Skin of body (tissue), 2 donors: ENCODE data around the gene NLRP8. TPM values are rescaled to one million over a fixed set of nuclear protein-coding genes. Genes with fewer than 3 reads are reported as not detected.
"Not testable (repeated sequence)": the region's sequence is repeated elsewhere in the genome, so short reads cannot be mapped to it uniquely, and the experiment has no call there.

Source experiments
- DNase-seq: peaks from one replicate; lab custom pipeline; 2025; lab: John Stamatoyannopoulos, UW
- total RNA-seq: library from RNA; depleted of rRNA; stranded (reverse); fragments of >200 nt; gene quantifications from one replicate; pipeline ENCODE4 v1.2.3, GENCODE V29; 2014

The NLRP8 gene
- total RNA-seq, 1 donor from 2014 or later = not detected

GRCh38 chr19:55973982-55974381, 26.4 kb downstream of the NLRP8 start:
- DNase-seq = no peak

GRCh38 chr19:55980415-55980814, 32.8 kb downstream of the NLRP8 start:
- no peak for DNase-seq

- DNase-seq = no peak
Measured at GRCh38 chr19:55985254-55985653, 37.6 kb downstream of the NLRP8 start.

GRCh38 chr19:55986487-55986886, 38.9 kb downstream of the NLRP8 start, which contains the start of gene NLRP5:
NLRP5 (plus strand) TSS chr19:55986775.
- DNase-seq = no peak

- DNase-seq = no peak
Measured at GRCh38 chr19:55990831-55991230, 43.2 kb downstream of the NLRP8 start.

DNA sequence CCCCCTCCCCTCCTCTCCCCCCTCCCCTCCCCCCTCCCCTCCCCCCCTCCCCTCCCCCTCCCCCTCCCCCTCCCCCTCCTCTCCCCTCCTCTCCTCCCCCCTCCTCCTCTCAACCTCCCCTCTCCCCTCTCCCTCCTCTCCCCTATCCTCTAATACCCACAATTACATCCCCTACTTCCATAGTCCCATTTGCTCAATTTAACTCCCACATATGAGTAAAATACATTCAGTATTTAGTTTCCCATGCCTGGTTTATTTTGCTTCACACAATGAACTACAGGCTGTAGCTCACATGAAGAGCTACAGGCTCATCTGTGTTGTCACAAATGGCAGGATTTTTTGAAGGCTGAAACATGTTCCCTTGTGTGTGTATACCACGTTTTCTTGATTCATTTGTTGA, 45.9 kb downstream of the NLRP8 start:
- DNase-seq = no peak

DNA sequence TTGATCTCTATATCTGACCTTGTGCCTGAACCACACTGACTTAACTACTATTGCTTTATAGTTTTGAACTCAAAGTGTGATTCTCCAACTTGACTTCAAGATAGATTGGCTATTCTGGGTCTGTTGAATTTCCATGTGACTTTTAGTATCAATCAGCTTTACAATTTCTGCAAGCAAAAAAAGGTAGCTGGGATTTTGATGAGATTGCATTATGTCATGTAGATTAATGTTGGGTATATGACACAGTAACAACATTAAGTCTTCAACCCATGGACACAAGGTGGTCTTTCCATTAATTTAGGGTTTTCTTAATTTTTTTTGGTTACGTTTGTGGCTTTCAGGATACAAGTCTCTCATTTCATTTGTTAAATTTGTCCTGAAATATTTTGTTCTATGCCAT, 67.1 kb downstream of the NLRP8 start:
- DNase-seq = no peak

DNA sequence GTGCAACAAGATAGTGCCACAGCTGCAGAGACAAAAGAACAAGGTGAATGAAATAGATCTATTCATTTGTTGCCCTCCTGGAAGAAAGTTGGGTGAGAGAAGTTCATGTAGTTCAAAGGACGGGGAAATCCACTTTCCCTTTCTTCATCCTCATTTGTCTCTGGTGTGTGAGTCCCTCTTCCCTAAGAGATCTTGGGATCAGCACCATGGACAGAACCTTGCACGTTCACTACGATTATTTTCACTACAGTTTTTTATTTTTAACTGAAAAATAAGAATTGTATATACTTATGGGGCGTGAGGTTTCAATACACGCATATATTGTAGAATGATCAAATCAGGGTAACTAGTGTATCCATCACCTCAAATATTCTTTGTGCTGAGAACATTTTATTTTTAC, 68.1 kb downstream of the NLRP8 start:
- no peak for DNase-seq

- not testable (repeated sequence) for DNase-seq
Measured at GRCh38 chr19:56019325-56019724, 71.7 kb downstream of the NLRP8 start.

DNA sequence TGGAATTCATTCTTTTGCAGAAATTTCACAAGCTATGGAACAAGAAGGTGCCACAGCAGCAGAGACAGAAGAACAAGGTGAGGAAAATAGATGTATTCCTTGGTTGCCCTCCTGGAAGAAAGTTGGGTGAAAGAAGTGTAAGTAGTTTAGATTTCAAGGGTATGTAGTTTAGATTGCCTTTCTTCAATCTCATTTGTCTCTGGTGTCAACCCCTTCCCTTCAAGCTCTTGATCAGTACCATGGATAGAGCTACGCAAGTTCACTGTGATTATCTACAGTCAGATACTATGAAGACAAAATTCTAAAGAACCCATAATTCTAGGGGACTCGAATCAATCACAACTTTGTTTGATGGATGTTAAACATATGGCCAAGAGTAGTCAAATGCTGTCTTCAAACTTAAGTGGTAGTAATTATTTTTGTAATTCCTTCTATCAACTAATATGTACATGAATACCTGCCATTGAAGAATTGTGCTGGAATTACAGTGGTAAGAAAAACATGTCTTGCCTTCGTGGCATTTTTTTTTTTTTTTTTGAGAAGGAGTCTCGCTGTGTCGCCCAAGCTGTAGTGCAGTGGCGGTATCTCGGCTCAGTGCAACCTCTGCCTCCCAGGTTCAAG, 72.8 kb downstream of the NLRP8 start:
- not testable (repeated sequence) for DNase-seq

DNA sequence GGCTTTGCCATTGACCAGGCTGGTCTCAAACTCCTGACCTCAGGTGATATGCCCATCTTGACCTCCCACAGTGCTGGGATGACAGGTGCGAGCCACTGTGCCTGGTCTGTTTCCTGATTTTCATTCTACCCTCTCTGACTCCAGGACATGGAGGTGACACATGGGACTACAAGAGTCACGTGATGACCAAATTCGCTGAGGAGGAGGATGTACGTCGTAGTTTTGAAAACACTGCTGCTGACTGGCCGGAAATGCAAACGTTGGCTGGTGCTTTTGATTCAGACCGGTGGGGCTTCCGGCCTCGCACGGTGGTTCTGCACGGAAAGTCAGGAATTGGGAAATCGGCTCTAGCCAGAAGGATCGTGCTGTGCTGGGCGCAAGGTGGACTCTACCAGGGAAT, 79.1 kb downstream of the NLRP8 start:
- DNase-seq = no peak

Other genes with a start within 250 kb of the NLRP8 start
- not detected for gene NLRP9, start 209.4 kb upstream of the NLRP8 start, total RNA-seq
- gene RFPL4A, start 188.7 kb upstream of the NLRP8 start, total RNA-seq = not detected
- gene RFPL4AL1, start 178.7 kb upstream of the NLRP8 start, total RNA-seq = not detected
- not detected for gene NLRP11, start 115.8 kb upstream of the NLRP8 start, total RNA-seq
- gene NLRP4, start 111.3 kb upstream of the NLRP8 start, total RNA-seq = not detected
- gene NLRP13, start 15.5 kb upstream of the NLRP8 start, total RNA-seq = not detected
- not detected for gene NLRP5, start 38.9 kb downstream of the NLRP8 start, total RNA-seq
- gene ZNF787, start 173.5 kb downstream of the NLRP8 start, total RNA-seq = 11.3 TPM
- 9.2 TPM for gene ZNF444, start 193.5 kb downstream of the NLRP8 start, total RNA-seq
- gene GALP, start 228.2 kb downstream of the NLRP8 start, total RNA-seq = not detected
- not detected for gene ZSCAN5B, start 250.0 kb downstream of the NLRP8 start, total RNA-seq